HUDEP-2 (cell line): Measurements from ENCODE around the gene KCNC2.
A peak's percentile ranks its signal among the peaks of the same experiment; 100 is the strongest.

Source experiments
- DNase-seq, 76 experiments: peaks; one replicate each; lab custom pipeline; 2025; ENCODE audit not compliant: unreplicated experiment in 76 of 76; lab: John Stamatoyannopoulos, UW

KCNC2 gene

GRCh38 chr12:75170640-75171185 is 38.9 kb downstream of the KCNC2 start:
- DNase-seq, result peak in 45 of 76 experiments; percentile 0 to 83 (median 35)

- no peak for DNase-seq
These were observed 46.8 kb downstream of the KCNC2 start for GRCh38 chr12:75162845-75163244.

- no peak for DNase-seq
These were observed 48.2 kb downstream of the KCNC2 start for GRCh38 chr12:75161488-75161887.

- DNase-seq, result no peak
These were observed 52.3 kb downstream of the KCNC2 start for GRCh38 chr12:75157385-75157784.

- DNase-seq, result no peak
These were observed 53.7 kb downstream of the KCNC2 start for GRCh38 chr12:75155962-75156361.

GRCh38 chr12:75154388-75154787 is 55.3 kb downstream of the KCNC2 start:
- DNase-seq, result no peak

GRCh38 chr12:75139196-75139595 is 70.4 kb downstream of the KCNC2 start:
- DNase-seq, result no peak

- DNase-seq, result no peak
These were observed 71.7 kb downstream of the KCNC2 start for GRCh38 chr12:75137896-75138295.

- DNase-seq, result no peak
These were observed 74.6 kb downstream of the KCNC2 start for GRCh38 chr12:75135026-75135425.

GRCh38 chr12:75130811-75131210 is 78.8 kb downstream of the KCNC2 start:
- DNase-seq, result no peak

- no peak for DNase-seq
These were observed 80.4 kb downstream of the KCNC2 start for GRCh38 chr12:75129275-75129674.

GRCh38 chr12:75121036-75121705 is 88.5 kb downstream of the KCNC2 start:
- DNase-seq, result no peak

GRCh38 chr12:75120311-75120711 is 89.3 kb downstream of the KCNC2 start:
- no peak for DNase-seq

- no peak for DNase-seq
These were observed 92.9 kb downstream of the KCNC2 start for GRCh38 chr12:75116646-75117198.

- no peak for DNase-seq
These were observed 93.9 kb downstream of the KCNC2 start for GRCh38 chr12:75115748-75116147.

- no peak for DNase-seq
These were observed 105.8 kb downstream of the KCNC2 start for GRCh38 chr12:75103822-75104221.

GRCh38 chr12:75101781-75102180 is 107.9 kb downstream of the KCNC2 start:
- DNase-seq, result no peak

- DNase-seq, result no peak
These were observed 110.4 kb downstream of the KCNC2 start for GRCh38 chr12:75099210-75099609.

- DNase-seq, result no peak
These were observed 112.6 kb downstream of the KCNC2 start for GRCh38 chr12:75097003-75097402.

GRCh38 chr12:75087654-75088053 is 122.0 kb downstream of the KCNC2 start:
- no peak for DNase-seq

- no peak for DNase-seq
These were observed 123.3 kb downstream of the KCNC2 start for GRCh38 chr12:75086091-75087038.
